Measurements from ENCODE around the gene NFKB2.

NFKB2 gene

DNA sequence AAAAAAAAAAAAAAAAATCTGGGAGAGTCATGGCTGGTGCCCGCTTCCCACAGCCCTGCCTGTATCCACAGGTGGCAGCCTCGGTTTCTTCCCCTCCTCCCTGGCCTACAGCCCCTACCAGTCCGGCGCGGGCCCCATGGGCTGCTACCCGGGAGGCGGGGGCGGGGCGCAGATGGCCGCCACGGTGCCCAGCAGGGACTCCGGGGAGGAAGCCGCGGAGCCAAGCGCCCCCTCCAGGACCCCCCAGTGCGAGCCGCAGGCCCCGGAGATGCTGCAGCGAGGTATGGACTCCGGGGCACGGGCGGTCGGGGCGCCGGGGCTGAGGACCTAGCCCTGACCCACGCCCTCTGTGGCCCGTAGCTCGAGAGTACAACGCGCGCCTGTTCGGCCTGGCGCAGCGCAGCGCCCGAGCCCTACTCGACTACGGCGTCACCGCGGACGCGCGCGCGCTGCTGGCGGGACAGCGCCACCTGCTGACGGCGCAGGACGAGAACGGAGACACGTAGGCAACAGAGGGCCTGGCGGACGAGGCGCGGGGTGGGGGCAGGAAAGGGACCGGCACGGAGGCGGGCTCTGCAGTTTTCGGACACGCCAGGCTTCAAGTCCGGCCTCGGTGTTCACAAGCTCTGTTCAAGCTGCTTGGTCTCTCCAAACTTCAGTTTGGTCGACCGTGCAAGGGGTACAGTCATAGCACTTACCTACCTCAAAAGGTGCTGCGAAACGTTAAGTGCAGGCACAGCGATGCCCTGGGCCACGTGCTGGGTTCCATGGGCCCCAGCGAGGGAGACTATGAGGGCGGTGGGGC, 3.9 kb downstream of the NFKB2 start:
- peak overlapping the region; percentile 39 for H3K4me3 ChIP-seq (ENCODE audit: low read depth, low read length)
- TF ChIP-seq CTCF (IDR thresholded peaks at IDR 0.05; ENCODE audit: low read depth, low read length): peak; percentile 79

DNA sequence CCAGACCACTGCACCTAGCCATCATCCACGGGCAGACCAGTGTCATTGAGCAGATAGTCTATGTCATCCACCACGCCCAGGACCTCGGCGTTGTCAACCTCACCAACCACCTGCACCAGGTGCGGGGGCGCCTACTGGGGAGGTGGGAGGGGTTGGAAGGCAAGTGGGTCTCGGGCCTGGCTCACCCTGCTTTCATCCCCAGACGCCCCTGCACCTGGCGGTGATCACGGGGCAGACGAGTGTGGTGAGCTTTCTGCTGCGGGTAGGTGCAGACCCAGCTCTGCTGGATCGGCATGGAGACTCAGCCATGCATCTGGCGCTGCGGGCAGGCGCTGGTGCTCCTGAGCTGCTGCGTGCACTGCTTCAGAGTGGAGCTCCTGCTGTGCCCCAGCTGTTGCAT, 4.6 kb downstream of the NFKB2 start:
- H3K4me3 ChIP-seq (ENCODE audit: low read depth, low read length): no peak overlapping the region
- no peak for TF ChIP-seq CTCF (IDR thresholded peaks at IDR 0.05; ENCODE audit: low read depth, low read length)

GRCh38 chr10:102400598-102401341, 5.3 kb downstream of the NFKB2 start:
- H3K4me3 ChIP-seq (ENCODE audit: low read depth, low read length): no peak overlapping the region
- TF ChIP-seq CTCF (IDR thresholded peaks at IDR 0.05; ENCODE audit: low read depth, low read length): no peak

GRCh38 chr10:102401342-102401654, 5.8 kb downstream of the NFKB2 start:
- H3K4me3 ChIP-seq (ENCODE audit: low read depth, low read length): no peak overlapping the region
- no peak for TF ChIP-seq CTCF (IDR thresholded peaks at IDR 0.05; ENCODE audit: low read depth, low read length)

GRCh38 chr10:102401735-102402511, 6.4 kb downstream of the NFKB2 start:
- no peak for TF ChIP-seq CTCF (IDR thresholded peaks at IDR 0.05; ENCODE audit: low read depth, low read length)
- no peak overlapping the region for H3K4me3 ChIP-seq (ENCODE audit: low read depth, low read length)

- no peak for TF ChIP-seq CTCF (IDR thresholded peaks at IDR 0.05; ENCODE audit: low read depth, low read length)
- H3K4me3 ChIP-seq (ENCODE audit: low read depth, low read length): no peak overlapping the region
These were observed 7.0 kb downstream of the NFKB2 start for GRCh38 chr10:102402512-102402896.

Data from WI38 (cell line).